22Rv1 (cell line): ENCODE results near the gene TSPAN10.

Source experiments
- CTCF ChIP-seq: fragments of 450-650 bp; IDR thresholded peaks from 2 replicates; pipeline ENCODE4 v1.5.1; 2017; ENCODE audit warnings: mild to moderate bottlenecking
- ZFX ChIP-seq: fragments of 450-650 bp; IDR thresholded peaks from 2 replicates; pipeline ENCODE4 v1.6.1; 2017; ENCODE audit warnings: antibody characterized with exemption, borderline replicate concordance

- TF ChIP-seq CTCF (peak; percentile 92), ZFX (no peak)
Measured at GRCh38 chr17:81601525-81602120, 35.4 kb upstream of the TSPAN10 start.
